COLO668 (cell line): ENCODE results near the gene MLXIPL.
"Not testable (repeated sequence)": the region's sequence is repeated elsewhere in the genome, so short reads cannot be mapped to it uniquely, and the experiment has no call there.

ENCODE experiments used
- DNase-seq: peaks from one replicate; lab custom pipeline; 2025; ENCODE audit not compliant: unreplicated experiment; lab: John Stamatoyannopoulos, UW

The MLXIPL gene

GRCh38 chr7:73555411-73555982, 68.8 kb downstream of the MLXIPL start:
- no peak for DNase-seq

- DNase-seq, result not testable (repeated sequence)
Measured at GRCh38 chr7:73550093-73550492, 74.2 kb downstream of the MLXIPL start.

DNA sequence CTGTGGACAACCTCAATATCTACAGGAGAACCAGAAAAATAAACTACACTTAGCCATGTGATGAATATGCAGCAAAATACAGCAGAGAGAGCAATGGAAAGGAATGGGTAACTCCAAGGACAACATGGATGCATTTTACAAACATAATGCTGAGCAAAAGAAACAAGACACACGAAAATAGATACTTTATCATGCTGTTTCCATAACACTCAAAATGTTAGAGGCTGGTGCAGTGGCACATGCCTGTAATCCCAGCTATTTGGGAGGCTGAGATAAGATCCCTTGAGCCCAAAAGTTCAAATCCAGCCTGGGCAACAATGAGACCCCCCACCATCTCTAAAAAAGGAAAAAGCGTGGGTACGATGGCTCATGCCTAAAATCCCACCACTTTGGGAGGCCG, 75.1 kb downstream of the MLXIPL start:
- DNase-seq, result no peak

DNA sequence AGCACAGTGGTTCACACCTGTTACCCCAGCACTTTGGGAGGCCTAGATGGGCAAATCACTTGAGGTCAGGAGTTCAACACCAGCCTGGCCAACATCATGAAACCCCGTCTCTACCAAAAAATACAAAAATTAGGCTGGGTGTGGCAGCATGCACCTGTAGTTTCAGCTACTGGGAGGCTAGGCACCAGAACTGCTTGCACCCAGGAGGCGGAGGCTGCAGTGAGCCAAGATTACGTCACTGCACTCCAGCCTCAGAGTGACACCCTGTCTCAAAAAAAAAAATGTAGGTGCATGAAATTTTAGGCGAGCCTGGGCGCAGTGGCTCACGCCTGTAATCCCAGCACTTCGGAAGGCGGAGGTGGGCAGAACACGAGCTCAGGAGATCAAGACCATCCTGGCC, 76.5 kb downstream of the MLXIPL start:
- no peak for DNase-seq

- DNase-seq, result no peak
Measured at GRCh38 chr7:73544678-73545077, 79.6 kb downstream of the MLXIPL start.
